Jurkat, Clone E6-1 (cell line): Measurements from ENCODE around the gene DUSP23.

Experiments used
- DNase-seq: peaks from one replicate; pipeline ENCODE4 v3.0.0-alpha.2; 2011; ENCODE audit warnings: low read depth, low spot score
- H3K4me3 ChIP-seq: 2 replicates; pipeline ENCODE4 v1.5.1; 2011; ENCODE audit warnings: mild to moderate bottlenecking, low read length, control low read depth, moderate library complexity

Gene DUSP23

DNA sequence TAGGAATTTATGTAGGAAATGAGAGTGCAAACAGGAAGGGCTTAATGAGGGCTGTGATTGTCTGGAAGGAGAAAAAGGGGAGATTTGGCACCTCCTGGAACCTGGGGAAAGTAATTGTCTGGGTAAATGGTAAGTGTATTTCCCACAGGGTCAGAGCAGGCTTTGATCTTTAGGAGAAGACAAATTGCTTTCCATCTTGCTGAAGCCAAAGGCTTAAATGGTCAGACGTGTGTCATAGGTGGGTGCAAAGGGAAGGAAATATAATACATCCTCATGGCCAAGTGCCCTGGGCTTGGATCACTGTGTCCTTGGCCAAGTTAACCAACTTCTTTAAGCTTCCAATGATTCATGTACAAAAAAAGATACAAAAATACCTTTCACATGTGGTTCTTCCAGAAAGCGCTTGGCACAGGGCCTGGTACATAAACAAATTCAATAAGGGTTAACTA lies 1.3 kb upstream of the DUSP23 start:
- DNase-seq: no peak
- H3K4me3 ChIP-seq: no peak overlapping the region

DNA sequence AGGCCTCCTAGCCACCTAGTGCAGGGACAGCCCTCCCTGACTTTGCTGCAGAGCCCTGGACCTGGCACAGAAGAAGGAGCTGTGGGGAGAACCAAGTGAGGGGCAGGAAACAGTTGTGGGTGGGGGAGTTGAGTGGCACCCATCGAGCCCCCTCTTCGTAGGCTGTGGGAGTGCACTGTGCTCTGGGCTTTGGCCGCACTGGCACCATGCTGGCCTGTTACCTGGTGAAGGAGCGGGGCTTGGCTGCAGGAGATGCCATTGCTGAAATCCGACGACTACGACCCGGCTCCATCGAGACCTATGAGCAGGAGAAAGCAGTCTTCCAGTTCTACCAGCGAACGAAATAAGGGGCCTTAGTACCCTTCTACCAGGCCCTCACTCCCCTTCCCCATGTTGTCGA lies 1.2 kb downstream of the DUSP23 start:
- DNase-seq: no peak
- no peak overlapping the region for H3K4me3 ChIP-seq

DNA sequence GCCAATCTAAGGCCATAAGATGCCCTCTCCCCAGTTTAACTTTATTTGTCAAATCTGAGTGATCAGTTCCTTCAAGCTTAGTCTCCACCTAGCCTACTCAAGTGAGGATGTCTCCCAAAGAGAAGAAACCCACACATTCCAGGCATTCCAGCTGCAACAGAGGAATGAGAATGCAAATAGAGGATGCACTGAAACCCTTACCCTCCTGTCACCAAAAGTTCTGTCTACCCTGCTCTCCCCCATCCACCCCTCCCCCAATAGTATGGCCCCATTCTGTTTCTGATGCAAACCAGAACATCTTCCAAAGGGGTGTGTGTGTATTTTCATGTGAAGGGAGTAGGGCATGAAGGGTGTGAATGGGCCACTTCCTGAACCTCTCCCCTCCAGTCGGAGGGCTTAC lies 3.0 kb downstream of the DUSP23 start:
- H3K4me3 ChIP-seq: no peak overlapping the region
- DNase-seq: no peak

DNA sequence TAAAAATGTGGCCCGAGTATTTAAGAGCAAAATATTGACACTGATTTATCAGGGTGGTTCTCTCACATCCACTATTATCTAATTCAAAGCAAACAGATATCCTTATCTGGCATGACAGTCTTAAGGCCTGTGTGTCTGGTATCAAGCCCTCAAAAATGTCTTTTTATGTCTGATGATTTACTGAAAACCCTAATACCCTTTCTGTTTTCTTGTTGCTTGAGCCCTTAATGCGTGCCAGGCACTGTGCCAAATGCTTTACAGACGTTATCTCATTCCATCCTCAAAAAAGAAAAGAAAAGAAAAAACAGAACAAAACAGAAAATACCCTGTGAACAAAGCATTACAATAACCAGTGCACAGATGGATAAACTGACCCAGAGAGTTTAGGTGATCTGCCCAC lies 5.7 kb downstream of the DUSP23 start:
- no peak for DNase-seq
- no peak overlapping the region for H3K4me3 ChIP-seq

DNA sequence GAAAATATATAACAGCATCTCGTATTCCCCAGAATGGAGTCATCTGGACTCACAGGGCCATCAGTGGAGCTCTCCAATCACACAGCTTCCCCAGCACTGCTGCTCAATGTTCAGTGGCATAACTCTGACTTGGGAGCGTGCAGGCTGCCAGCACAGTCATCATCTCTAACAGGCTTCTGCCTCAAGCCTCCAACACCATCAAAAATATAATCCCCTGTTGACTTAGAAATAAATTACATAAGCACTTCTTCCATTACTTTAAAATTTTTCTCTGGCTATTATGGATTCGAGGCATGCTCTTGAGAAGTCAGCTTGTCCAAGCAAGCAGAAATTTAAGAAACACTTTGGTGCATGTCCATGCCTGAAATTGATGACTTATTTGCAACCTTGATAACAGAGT lies 6.2 kb downstream of the DUSP23 start:
- no peak overlapping the region for H3K4me3 ChIP-seq

DNA sequence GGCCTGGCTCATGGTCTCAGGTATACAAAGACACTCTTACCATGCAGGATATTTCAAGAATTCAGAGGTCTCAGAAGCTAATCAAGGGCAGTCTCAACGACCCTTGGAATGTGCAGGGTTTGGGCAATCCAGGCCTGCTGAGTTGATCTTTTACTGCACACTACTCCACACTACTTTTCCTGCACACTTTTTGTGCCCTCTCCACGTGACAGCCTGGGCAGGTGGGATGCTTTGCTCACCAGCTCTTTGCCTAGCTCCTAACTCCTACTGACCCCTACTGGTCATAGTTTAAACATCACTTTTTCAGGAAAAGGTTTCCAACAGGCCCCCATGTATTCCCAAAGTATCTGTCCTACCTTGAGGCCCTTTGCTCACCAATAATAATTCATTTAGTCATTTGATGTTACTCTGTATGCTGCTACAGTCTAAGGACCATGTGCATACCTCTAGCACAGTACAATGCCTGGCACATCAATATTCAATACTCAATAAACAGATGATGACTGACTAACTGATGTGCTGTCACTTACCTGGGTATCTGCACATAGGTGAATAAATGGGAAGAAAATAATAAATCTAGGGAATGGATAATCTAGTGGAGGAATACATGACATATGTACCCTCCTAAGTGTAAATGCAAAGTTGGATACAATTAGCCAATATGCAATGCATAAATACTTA lies 9.6 kb downstream of the DUSP23 start:
- DNase-seq: peak; percentile 24
- no peak overlapping the region for H3K4me3 ChIP-seq

More for the DNA sequence above, 6.2 kb downstream of the DUSP23 start:
- DNase-seq: no peak

DNA sequence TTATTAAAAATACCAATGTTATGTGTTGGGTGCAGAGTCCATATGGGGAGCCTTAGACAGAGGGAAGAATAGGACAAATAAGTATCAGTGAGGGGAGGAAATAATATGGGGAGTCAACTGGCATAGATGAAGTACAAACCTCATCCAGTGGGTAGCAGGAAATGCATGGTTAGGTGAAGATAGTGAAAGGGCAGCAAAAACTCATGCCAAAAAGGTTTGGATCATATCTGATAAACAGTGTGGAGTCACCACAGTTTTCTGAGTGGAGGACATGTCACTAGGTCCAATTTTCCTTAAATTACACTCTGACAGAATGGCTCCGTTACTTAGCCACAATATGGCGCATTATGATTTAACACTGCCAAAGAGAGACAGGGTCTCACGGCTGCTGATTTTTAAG lies 10.3 kb downstream of the DUSP23 start:
- no peak for DNase-seq
- H3K4me3 ChIP-seq: no peak overlapping the region

DNA sequence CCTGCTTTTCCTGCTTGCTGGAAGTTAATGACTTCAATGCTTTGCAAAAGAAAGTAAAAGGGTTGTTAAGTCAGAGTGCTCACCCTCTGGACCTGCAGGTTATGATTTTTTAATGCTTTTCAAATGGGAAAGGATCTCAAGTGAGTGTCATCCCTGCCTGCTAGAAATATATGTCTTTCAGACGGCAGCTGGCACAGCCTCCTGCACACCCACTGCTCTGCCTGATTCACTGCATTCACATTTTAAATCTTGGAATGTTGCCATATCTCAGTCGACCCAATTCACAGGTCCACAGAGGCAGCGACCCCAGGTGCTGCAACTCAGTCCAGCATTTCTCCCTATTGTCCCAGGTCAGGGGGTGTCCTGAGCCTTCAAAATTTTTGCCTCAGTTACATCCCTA lies 10.7 kb downstream of the DUSP23 start:
- DNase-seq: no peak
- H3K4me3 ChIP-seq: no peak overlapping the region

DNA sequence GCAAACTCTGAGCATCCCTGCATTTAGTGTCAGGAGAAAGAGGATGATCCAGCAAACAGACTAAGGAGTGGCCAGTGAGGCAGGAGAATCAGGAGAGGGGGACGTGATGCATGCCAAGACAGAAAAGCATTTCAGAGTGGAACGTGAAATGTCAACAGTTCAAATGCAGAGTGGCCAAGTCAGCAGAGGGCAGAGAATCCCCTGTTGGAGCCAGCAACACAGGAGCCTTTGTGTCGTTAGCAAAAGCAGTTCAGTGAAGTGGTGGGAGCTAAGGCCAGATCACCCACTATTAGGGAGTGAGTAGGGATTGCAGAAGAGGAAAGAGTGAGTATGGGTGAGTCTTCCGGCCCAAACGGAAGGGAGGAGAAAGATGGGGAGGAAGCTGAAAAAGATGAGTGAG lies 14.8 kb downstream of the DUSP23 start:
- no peak overlapping the region for H3K4me3 ChIP-seq
- DNase-seq: no peak

DNA sequence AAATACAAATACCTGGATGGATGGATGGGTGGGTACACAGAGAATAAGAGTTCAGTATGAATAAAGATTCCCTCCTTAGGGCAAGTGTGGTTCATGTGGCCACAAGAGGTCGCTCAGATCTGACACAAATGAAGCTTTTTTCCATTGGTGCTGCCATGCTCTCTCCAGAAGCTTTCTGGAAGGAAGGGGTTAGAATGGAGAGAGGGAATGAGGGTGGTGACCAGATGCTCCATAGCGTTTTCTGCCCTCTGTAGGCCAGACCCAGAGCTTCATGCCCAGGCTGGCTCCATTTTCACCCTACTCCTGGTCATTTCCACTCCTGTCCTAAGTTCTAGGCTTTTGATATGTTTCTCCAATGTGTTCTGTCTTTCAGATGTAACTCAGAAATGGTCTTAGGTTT lies 18.1 kb downstream of the DUSP23 start:
- H3K4me3 ChIP-seq: no peak overlapping the region
- DNase-seq: peak; percentile 56

DNA sequence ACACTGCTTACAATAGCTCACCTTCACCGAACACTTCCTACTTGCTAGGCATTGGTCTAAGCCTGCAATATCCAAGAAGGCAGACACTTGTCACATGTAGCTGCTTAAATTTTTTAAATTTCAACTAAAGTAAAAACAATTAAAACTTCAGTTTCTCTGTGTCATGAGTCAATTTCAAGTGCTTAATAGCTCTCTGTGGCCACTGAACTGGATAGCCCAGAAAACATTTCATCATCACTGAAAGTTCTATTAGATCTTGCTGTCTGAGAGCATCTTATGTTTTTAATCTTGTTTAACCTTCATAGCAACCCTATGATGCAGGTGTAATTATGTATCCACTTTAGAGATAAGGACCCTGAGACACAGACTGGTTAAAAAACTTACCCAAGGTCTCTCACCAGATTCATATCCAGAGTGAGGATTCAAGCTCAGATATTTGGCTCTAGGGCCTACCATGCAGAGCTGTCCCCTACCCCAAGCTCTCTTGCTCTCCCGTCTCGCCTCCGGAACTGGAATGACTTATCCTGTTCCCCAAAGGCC lies 18.8 kb downstream of the DUSP23 start:
- no peak overlapping the region for H3K4me3 ChIP-seq
- no peak for DNase-seq

DNA sequence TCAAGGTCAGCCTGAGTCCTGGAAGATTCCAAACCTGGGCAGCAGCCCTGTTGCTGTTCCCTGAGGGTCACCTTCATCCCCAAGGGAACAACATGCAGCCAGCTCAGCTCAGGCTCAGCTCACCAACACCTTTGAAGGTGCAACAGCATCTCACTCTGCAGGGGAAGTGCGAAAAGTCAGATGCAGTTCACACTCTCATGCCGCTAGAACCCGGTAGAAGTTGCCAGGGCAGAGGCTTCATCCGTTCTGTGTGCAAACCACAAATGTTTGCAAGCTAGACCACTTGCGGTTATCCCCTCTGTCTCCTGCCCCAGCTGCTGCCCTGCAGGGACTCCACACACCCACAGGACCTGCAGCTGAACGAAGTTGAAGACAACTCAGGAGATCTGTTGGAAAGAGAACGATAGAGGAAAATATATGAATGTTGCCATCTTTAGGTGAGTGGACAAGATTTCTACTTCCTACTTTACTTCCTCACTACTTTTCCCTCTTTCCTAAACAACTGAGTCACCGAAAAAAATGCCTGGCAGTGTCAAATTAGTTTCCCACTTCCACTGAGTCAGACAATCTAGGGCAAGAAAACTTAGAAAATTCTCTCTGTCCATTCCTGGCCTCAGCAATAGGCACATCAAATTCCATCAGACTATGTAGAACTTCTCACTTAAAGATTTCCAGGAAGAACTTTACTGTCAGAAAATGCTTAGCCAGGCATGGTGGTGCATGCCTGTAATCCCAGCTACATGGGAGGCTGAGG lies 19.6 kb downstream of the DUSP23 start:
- no peak overlapping the region for H3K4me3 ChIP-seq
- DNase-seq: peak; percentile 75

DNA sequence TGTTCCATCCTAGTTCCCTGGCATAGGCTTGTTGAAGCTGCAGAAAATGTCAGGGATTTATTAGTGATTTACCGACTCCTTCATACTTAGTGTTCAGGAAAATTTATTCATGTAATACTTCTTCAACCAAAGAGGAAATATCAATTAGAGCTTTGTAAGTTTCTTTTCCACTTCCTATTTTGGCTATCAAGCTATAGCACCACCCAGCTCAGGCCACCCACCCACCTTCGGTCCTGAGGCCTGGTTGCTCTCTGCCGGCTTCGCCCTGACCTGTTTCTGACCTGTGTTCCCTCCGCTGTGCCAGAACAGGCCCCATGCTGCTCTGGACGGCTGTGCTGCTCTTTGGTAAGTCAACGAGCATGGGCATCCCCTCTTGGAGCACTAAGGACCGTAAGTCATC lies 21.3 kb downstream of the DUSP23 start, which contains the start of gene FCRL6:
FCRL6 (plus strand) TSS at position 250 of the 400 bp plus-strand sequence; CDS start at position 315, 65 bp downstream.
- H3K4me3 ChIP-seq: no peak within 1 kb of the TSS
- no peak for DNase-seq

DNA sequence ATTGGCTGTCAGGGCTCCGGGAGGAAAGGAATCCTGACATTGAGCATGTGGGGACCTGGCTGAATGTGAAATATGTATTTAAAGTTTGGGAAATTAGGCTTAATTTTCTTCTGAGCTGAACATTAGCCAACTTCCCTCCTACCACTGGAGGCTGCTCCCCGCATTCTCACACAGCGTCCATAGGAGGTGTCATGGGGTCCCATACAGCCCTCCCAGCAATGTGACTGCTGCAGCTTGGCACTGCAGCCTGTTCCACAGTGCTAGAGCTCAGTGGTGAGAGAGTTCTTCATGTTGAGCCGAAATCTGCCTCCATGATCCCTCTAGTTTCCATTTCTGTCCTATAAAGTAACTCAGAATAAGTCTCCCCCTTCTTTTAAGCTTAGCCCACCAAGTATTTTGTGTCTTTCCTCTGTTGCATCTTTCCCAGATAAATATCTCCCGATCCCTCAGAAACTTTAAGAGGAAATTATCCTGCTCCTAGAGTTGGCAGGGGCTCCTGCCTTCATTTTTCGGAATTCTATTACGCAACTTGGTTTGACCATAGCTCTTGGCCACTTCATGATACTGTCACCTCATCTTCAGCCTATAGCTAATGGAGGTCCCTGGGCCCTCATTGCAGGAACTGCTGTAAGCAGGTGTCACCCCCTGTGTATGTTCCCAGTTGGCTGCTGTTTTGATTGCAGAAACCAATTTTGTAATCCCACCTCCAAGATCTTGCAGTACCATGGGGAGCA lies 23.4 kb downstream of the DUSP23 start:
- DNase-seq: no peak
- no peak overlapping the region for H3K4me3 ChIP-seq

DNA sequence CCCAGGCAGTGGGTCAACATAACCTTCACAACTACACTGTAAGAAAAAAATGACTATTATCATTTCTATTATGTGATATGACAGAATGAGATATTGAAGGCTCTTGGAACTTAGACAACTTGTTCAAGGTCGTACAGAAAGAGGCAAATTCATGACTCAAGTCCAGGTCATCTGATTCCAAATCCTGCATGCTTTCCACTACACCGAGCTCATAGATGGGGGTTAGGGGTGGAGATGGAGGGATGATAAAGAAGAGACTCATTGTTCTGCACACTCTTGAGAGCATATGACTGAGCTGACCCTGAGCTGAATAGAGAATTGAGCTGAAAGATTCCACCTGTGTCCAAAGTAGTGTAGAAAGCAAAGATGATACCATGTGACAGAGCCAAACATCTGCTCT lies 24.2 kb downstream of the DUSP23 start:
- DNase-seq: no peak
- H3K4me3 ChIP-seq: no peak overlapping the region

DNA sequence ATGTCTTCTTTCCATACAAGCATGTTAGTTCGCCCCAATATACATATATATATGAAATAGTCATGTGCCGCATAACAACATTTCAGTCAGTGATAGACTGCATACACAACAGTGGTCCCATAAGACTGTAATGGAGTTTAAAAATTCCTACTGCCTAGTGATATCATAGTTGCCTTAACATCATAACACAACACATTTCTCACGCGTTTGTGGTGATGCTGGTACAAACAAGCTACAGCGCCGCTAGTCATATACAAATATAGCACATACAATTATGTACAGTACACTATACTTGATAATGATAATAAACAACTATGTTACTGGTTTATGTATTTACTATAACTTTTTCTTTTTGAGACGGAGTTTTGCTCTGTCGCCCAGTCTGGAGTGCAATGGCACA lies 35.2 kb downstream of the DUSP23 start:
- no peak overlapping the region for H3K4me3 ChIP-seq
- no peak for DNase-seq

DNA sequence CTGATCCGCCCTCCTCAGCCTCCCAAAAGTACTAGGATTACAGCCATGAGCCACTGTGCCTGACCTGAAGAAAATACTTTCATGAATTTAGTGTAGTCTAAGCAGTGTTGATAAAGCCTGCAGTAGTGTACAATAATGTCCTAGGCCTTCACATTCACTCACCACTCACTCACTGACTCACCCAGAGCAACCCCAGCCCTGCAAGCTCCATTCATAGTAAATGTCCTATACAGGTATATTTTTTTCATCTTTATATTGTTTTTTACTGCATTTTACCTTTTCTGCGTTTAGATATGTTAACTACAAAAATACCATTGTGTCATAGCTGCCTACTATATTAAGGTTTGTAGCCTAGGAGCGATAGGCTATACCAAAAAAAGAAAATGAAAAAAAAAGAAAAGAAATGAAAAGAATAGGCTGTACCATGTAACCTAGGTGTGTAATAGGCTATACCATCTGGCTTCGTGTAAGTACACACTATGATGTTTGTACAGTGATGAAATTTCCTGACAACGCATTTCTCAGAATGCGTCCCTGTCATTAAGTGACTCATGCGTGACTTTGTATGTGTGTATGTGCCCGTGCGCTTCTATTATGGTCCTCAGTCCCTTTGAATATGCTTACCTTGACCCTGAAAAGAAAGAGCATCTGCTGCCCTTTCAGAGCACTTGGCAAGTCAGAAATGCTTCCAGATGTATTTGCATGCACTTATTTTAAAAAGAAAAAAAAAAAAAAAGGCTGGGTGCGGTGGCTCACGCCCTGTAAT lies 36.7 kb downstream of the DUSP23 start:
- no peak for DNase-seq
- H3K4me3 ChIP-seq: no peak overlapping the region

DNA sequence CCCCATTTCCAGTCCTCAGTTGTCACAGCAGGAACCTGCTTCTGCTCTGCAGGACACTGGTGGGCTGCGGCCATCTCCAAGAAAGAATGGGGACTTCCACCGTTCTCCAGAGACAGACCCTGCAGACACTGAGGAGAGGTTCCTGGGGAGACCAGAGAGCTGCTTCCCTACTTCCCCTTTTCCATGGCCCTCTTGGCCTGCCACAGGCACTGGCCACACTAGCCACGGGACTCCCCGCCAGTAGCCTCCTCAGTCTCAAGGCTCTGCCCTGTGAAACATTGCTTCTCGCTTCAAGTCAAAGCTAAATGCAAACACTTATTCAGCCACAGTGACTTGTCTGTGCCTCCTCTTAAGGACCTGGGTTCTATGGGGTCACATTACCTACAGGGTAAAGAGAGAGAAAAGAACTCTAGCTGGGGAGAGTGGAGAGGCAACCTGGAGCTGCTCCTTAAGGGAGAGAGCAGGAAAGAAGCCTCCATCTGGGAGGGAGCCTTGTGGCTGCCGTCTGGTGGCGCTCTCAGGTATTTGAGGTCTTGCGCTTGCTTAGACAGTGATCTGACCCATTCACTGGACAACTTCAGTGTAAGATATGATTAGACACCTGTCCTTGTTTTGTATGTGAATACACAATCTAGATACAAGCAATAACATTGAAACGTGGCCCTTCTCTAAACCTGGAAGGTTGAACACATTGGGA lies 40.6 kb downstream of the DUSP23 start:
- no peak overlapping the region for H3K4me3 ChIP-seq
- DNase-seq: no peak

DNA sequence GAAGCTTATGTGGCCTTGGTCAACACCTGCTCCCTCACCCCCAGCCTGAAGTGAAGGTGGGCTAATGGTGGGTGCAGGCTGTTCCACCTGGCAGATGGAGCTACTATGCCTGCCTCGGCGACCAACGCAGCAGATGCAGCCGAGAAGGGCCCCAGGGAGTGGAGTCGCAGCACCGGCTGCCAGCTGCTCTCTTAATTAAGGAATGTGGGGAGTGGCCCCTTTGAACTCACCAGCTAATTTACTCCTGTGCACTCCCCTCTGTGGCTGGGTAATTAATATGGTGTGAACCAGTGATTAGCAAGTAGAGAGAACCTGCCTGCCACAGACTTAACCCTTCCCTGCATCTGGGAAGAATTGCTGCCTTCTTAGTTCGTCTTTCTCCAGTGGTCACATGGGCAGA lies 42.6 kb downstream of the DUSP23 start:
- H3K4me3 ChIP-seq: no peak overlapping the region
- DNase-seq: peak; percentile 30
